ENCODE data around the gene GJD3.

- TF ChIP-seq EP300 (IDR thresholded peaks at IDR 0.05) (no peak), POLR2A (IDR thresholded peaks at IDR 0.05) (no peak), CTCF (IDR thresholded peaks at IDR 0.05) (no peak)
These were observed 34.4 kb downstream of the GJD3 start for GRCh38 chr17:40329839-40330794.

Measured in gastroesophageal sphincter (tissue), 3 donors.